HCT116 (cell line): ENCODE results near the gene MED27. TPM values are rescaled to one million over a fixed set of nuclear protein-coding genes. Genes with fewer than 3 reads are reported as not detected.

ENCODE experiments used
- ATAC-seq: fragments of 200-7000 bp; cut with Tn5 transposase; 2 replicates; pipeline ENCODE4 v1.9.1; 2020; ENCODE audit warnings: mild to moderate bottlenecking, moderate library complexity
- BruUV-seq: library from RNA; stranded (reverse); fragments of 400-500 nt; replicated peaks from 2 replicates; lab custom pipeline; 2021; lab: Mats Ljungman, UMichigan
- CTCF ChIA-PET: fragments of 300-600 bp; sonication (Branson Sonifier 250); formaldehyde crosslinking; loops from one replicate; lab custom pipeline; 2021; ENCODE audit warnings: antibody characterized with exemption; lab: Charles Lee
- POLR2A ChIA-PET: fragments of 300-600, 350-600 bp; sonication (Branson Sonifier 250); formaldehyde crosslinking; loops from one replicate; lab custom pipeline; 2021; ENCODE audit warnings: antibody characterized with exemption; lab: Charles Lee
- RAD21 ChIA-PET, 2 experiments: fragments of 300-600 bp; sonication (Branson Sonifier 250); formaldehyde crosslinking; loops; one replicate each; lab custom pipeline; 2023; ENCODE audit warnings: low total read pairs in 2 of 2; ENCODE audit not compliant: uncharacterized antibody in 2 of 2, unreplicated experiment in 2 of 2, low non-redundant PET in 1 of 2; lab: Charles Lee
- DNase-seq: peaks from one replicate; pipeline ENCODE4 v3.0.0-alpha.2; 2010; ENCODE audit warnings: low read depth, low spot score
- H2AFZ ChIP-seq: fragments of 200-600 bp; shearing (Covaris generic), sonication (generic); 2 replicates; pipeline ENCODE4 v1.6.1; 2017; ENCODE audit warnings: low read depth, mixed run types, mixed read lengths, antibody characterized with exemption, low read length; ENCODE audit not compliant: poor library complexity, severe bottlenecking
- H3K27ac ChIP-seq: 2 replicates; pipeline ENCODE4 v1.5.1; 2012; ENCODE audit warnings: low read depth, low read length
- H3K27me3 ChIP-seq: fragments of 200-600 bp; sonication (generic); 2 replicates; pipeline ENCODE4 v1.6.1; 2016; ENCODE audit warnings: mixed run types, low read length, mixed read lengths; ENCODE audit not compliant: insufficient read depth
- H3K36me3 ChIP-seq, 2 experiments: fragments of 200-500 bp in 1 of 2; fragments of 200-600 bp in 1 of 2; sonication (Bioruptor generic) in 1 of 2; sonication (generic) in 1 of 2; 2 replicates each; pipeline versions ENCODE4 v1.5.1 to v1.6.1; 2014 to 2016; ENCODE audit warnings: low read length in 2 of 2, inconsistent platforms in 1 of 2, mixed read lengths in 1 of 2, mixed run types in 1 of 2; ENCODE audit not compliant: insufficient read depth in 2 of 2, control insufficient read depth in 1 of 2
- H3K4me1 ChIP-seq, 2 experiments: fragments of 200-600 bp in 1 of 2; sonication (generic) in 1 of 2; 2 replicates each; pipeline versions ENCODE4 v1.5.1 to v1.6.1; 2012 to 2017; ENCODE audit warnings: low read length in 2 of 2, inconsistent platforms in 1 of 2, mild to moderate bottlenecking in 1 of 2, mixed read lengths in 1 of 2, mixed run types in 1 of 2, moderate library complexity in 1 of 2; ENCODE audit not compliant: insufficient read depth in 2 of 2, control insufficient read depth in 1 of 2
- H3K4me2 ChIP-seq: fragments of 200-600 bp; sonication (generic); 2 replicates; pipeline ENCODE4 v1.6.1; 2017; ENCODE audit warnings: mixed run types, low read length, mixed read lengths
- H3K4me3 ChIP-seq, 2 experiments: fragments of 200-600 bp in 1 of 2; sonication (generic) in 1 of 2; replicated peaks in 1 of 2; 2 replicates each; pipeline ENCODE4 v1.5.1; 2011 to 2016; ENCODE audit warnings: low read length in 2 of 2, control low read depth in 1 of 2, low read depth in 1 of 2, mild to moderate bottlenecking in 1 of 2, mixed read lengths in 1 of 2, mixed run types in 1 of 2
- H3K79me2 ChIP-seq: fragments of 200-600 bp; sonication (generic); 2 replicates; pipeline ENCODE4 v1.6.1; 2017; ENCODE audit warnings: mild to moderate bottlenecking, mixed run types, low read length, moderate library complexity, mixed read lengths; ENCODE audit not compliant: insufficient read depth
- H3K9ac ChIP-seq: fragments of 200-600 bp; sonication (generic); 2 replicates; pipeline ENCODE4 v1.6.1; 2016; ENCODE audit warnings: low read length, mixed read lengths
- H3K9me2 ChIP-seq: fragments of 200-600 bp; sonication (generic), shearing (Covaris generic); 2 replicates; pipeline ENCODE4 v1.6.1; 2017; ENCODE audit warnings: mixed run types, mild to moderate bottlenecking, moderate library complexity; ENCODE audit not compliant: insufficient read depth
- H3K9me3 ChIP-seq, 2 experiments: fragments of 200-500 bp in 1 of 2; fragments of 200-600 bp in 1 of 2; sonication (Bioruptor generic) in 1 of 2; sonication (generic) in 1 of 2; 2 replicates each; pipeline ENCODE4 v1.6.1; 2014 to 2017; ENCODE audit warnings: low read length in 2 of 2, mixed read lengths in 2 of 2, inconsistent platforms in 1 of 2, low read depth in 1 of 2, mild to moderate bottlenecking in 1 of 2, mixed run types in 1 of 2, moderate library complexity in 1 of 2; ENCODE audit not compliant: control insufficient read depth in 1 of 2, insufficient read depth in 1 of 2
- H4K20me1 ChIP-seq: fragments of 200-600 bp; sonication (generic), shearing (Covaris generic); 2 replicates; pipeline ENCODE4 v1.6.1; 2017; ENCODE audit warnings: mixed run types, mild to moderate bottlenecking, moderate library complexity; ENCODE audit not compliant: insufficient read depth
- CBX3 ChIP-seq: IDR thresholded peaks from 2 replicates; pipeline ENCODE4 v1.6.1; 2012; ENCODE audit warnings: low read depth
- EGR1 ChIP-seq: IDR thresholded peaks from 2 replicates; pipeline ENCODE4 v1.6.1; 2012; ENCODE audit warnings: low read depth
- ELF1 ChIP-seq: IDR thresholded peaks from 2 replicates; pipeline ENCODE4 v1.6.1; 2012; ENCODE audit warnings: low read depth, borderline replicate concordance
- EZH2phosphoT487 ChIP-seq: fragments of 200-600 bp; IDR thresholded peaks from 2 replicates; pipeline ENCODE4 v1.6.1; 2018; ENCODE audit warnings: antibody characterized with exemption, borderline replicate concordance
- FOSL1 ChIP-seq: IDR thresholded peaks from 2 replicates; pipeline ENCODE4 v1.6.1; 2012; ENCODE audit warnings: low read depth
- JUND ChIP-seq: IDR thresholded peaks from 2 replicates; pipeline ENCODE4 v1.6.1; 2012
- POLR2A ChIP-seq: IDR thresholded peaks from 2 replicates; pipeline ENCODE4 v1.7.0; 2011; ENCODE audit warnings: borderline replicate concordance; ENCODE audit not compliant: insufficient read depth, insufficient read length; ENCODE audit errors: extremely low read depth
- POLR2AphosphoS5 ChIP-seq: IDR thresholded peaks from 2 replicates; pipeline ENCODE4 v1.6.1; 2011; ENCODE audit warnings: mild to moderate bottlenecking, low read depth, low read length, moderate library complexity
- RAD21 ChIP-seq: IDR thresholded peaks from 2 replicates; pipeline ENCODE4 v1.6.1; 2012; ENCODE audit warnings: low read depth, mild to moderate bottlenecking
- SIN3A ChIP-seq: IDR thresholded peaks from 2 replicates; pipeline ENCODE4 v1.6.1; 2012; ENCODE audit warnings: low read depth
- SP1 ChIP-seq: IDR thresholded peaks from 2 replicates; pipeline ENCODE4 v1.6.1; 2012; ENCODE audit warnings: low read depth
- SRF ChIP-seq: IDR thresholded peaks from 2 replicates; pipeline ENCODE4 v1.6.1; 2012; ENCODE audit warnings: low read depth
- TCF7L2 ChIP-seq: IDR thresholded peaks from 2 replicates; pipeline ENCODE4 v1.7.0; 2011; ENCODE audit warnings: borderline replicate concordance, inconsistent platforms; ENCODE audit not compliant: insufficient read depth, insufficient read length; ENCODE audit errors: extremely low read depth
- YY1 ChIP-seq: IDR thresholded peaks from 2 replicates; pipeline ENCODE4 v1.6.1; 2011; ENCODE audit warnings: low read length, low read depth, moderate library complexity, mild to moderate bottlenecking; ENCODE audit not compliant: insufficient replicate concordance; ENCODE audit errors: extremely low read depth
- ZFX ChIP-seq: fragments of 450-650 bp; IDR thresholded peaks from 2 replicates; pipeline ENCODE4 v1.6.1; 2017
- ZNF274 ChIP-seq: fragments of 200-500 bp; sonication (Bioruptor generic); IDR thresholded peaks from 2 replicates; pipeline ENCODE4 v1.6.1; 2014; ENCODE audit warnings: mild to moderate bottlenecking, low read depth, low read length, inconsistent platforms
- intact Hi-C: fragments of 100-400 bp; cut with micrococcal nuclease; formaldehyde crosslinking; loops from 2 replicates; pipeline ENCODE4 v1.10.0; 2022
- total RNA-seq: library from RNA; stranded (reverse); gene quantifications from one replicate; pipeline ENCODE4 v1.2.1, GENCODE V29; 2021; ENCODE audit not compliant: unreplicated experiment
- TF ChIP-seq, protein P1 (sequence below): IDR thresholded peaks from 2 replicates; pipeline ENCODE4 v1.6.1; 2012; ENCODE audit warnings: low read depth
- TF ChIP-seq, protein P2 (sequence below): IDR thresholded peaks from 2 replicates; pipeline ENCODE4 v1.6.1; 2012
- TF ChIP-seq, protein P3 (sequence below): IDR thresholded peaks from 2 replicates; pipeline ENCODE4 v1.6.1; 2012

MED27 gene
- total RNA-seq, 1 experiment from 2014 or later: 26.9 TPM

DNA sequence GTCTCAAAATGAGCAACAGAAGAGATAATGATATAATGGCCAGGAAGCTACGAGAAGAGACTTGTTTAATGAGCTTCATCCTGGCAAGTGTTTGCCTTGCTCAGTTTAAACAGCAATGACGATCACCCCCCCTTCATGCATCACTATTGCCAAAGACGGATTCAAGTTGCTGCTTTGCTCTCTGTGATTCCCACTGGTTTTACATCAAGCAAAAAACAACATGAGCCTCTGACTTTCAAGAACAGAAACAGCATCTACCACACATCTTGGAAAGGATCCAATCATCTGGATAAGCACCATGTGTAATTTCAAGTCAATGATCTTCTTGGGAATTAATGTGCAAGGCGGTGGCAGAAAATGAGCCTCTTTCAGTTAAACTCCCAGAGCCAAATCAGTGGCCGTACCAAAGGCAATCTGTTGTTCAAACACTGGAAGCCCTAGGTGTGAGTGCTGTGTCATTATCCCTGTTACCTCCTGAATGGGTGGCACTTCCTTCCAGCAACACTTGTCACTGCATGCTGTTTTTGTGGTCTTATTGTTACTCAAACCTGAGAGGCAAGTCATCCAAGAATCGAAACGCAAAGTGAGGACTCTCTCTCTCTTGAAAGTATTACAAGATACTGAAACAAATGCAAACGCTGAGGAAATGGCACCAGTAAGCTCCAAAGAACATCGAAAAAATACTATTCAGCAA, 72.8 kb downstream of the MED27 start:
- no peak overlapping the region for H3K27ac ChIP-seq
- no peaks in the 10 kb centered on the region for H3K36me3 ChIP-seq
- H3K27me3 ChIP-seq: no peaks in the 10 kb centered on the region
- H3K4me1 ChIP-seq: peaks cover 18% of the 10 kb centered on the region in 2 experiments
- H4K20me1 ChIP-seq: no peaks in the 10 kb centered on the region; the same call in 1 of the 2 replicates
- ATAC-seq (no peak), DNase-seq (no peak)
- ChIA-PET CTCF (no interaction called here), RAD21 (no interaction called here), POLR2A (no interaction called here)
- no peaks in the 10 kb centered on the region for H3K9me2 ChIP-seq
- H3K4me3 ChIP-seq: no peak overlapping the region
- intact Hi-C loops: no loop called here
- no peak overlapping the region for H3K9ac ChIP-seq
- no peaks in the 10 kb centered on the region for H3K9me3 ChIP-seq
- no peak for TF ChIP-seq RAD21
- TF ChIP-seq SIN3A: no peak
- TF ChIP-seq POLR2A: no peak
- no peak for TF ChIP-seq FOSL1
- TF ChIP-seq ZNF274: no peak
- TF ChIP-seq, protein P1, sequence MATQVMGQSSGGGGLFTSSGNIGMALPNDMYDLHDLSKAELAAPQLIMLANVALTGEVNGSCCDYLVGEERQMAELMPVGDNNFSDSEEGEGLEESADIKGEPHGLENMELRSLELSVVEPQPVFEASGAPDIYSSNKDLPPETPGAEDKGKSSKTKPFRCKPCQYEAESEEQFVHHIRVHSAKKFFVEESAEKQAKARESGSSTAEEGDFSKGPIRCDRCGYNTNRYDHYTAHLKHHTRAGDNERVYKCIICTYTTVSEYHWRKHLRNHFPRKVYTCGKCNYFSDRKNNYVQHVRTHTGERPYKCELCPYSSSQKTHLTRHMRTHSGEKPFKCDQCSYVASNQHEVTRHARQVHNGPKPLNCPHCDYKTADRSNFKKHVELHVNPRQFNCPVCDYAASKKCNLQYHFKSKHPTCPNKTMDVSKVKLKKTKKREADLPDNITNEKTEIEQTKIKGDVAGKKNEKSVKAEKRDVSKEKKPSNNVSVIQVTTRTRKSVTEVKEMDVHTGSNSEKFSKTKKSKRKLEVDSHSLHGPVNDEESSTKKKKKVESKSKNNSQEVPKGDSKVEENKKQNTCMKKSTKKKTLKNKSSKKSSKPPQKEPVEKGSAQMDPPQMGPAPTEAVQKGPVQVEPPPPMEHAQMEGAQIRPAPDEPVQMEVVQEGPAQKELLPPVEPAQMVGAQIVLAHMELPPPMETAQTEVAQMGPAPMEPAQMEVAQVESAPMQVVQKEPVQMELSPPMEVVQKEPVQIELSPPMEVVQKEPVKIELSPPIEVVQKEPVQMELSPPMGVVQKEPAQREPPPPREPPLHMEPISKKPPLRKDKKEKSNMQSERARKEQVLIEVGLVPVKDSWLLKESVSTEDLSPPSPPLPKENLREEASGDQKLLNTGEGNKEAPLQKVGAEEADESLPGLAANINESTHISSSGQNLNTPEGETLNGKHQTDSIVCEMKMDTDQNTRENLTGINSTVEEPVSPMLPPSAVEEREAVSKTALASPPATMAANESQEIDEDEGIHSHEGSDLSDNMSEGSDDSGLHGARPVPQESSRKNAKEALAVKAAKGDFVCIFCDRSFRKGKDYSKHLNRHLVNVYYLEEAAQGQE: no peak
- TF ChIP-seq, protein P2, sequence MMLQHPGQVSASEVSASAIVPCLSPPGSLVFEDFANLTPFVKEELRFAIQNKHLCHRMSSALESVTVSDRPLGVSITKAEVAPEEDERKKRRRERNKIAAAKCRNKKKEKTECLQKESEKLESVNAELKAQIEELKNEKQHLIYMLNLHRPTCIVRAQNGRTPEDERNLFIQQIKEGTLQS: no peak
- no peak for TF ChIP-seq POLR2AphosphoS5
- TF ChIP-seq TCF7L2: no peak
- TF ChIP-seq SRF: no peak
- no peak for TF ChIP-seq CBX3
- TF ChIP-seq JUND: no peak
- TF ChIP-seq ZFX: no peak
- TF ChIP-seq EZH2phosphoT487: no peak
- TF ChIP-seq YY1: no peak
- no peak for TF ChIP-seq EGR1
- TF ChIP-seq, protein P3, sequence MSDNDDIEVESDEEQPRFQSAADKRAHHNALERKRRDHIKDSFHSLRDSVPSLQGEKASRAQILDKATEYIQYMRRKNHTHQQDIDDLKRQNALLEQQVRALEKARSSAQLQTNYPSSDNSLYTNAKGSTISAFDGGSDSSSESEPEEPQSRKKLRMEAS: no peak
- TF ChIP-seq SP1: no peak
- TF ChIP-seq ELF1: no peak
- no peak overlapping the region for H3K4me2 ChIP-seq
- H3K79me2 ChIP-seq: no peaks in the 10 kb centered on the region; the same call in 1 of the 2 replicates
- no TSS peak for BruUV-seq
- no peak overlapping the region for H2AFZ ChIP-seq
